H1 (cell line): ENCODE data around the gene PVALB. TPM values are rescaled to one million over a fixed set of nuclear protein-coding genes. Genes with fewer than 3 reads are reported as not detected.

Experiments used
- CTCF ChIA-PET: fragments of 300-600 bp; sonication (Branson Sonifier 250); formaldehyde crosslinking; loops from one replicate; lab custom pipeline; 2021; ENCODE audit not compliant: partially characterized antibody; lab: Charles Lee
- POLR2A ChIA-PET: fragments of 300-600 bp; sonication (Branson Sonifier 250); formaldehyde crosslinking; loops from one replicate; lab custom pipeline; 2021; ENCODE audit warnings: inconsistent platforms; ENCODE audit not compliant: partially characterized antibody; lab: Charles Lee
- DNase-seq, 2 experiments: peaks; one replicate each; pipeline versions ENCODE4 v3.0.0 to v3.0.0-alpha.2; 2010 to 2022; ENCODE audit warnings: low spot score in 2 of 2, low read depth in 1 of 2, mixed read lengths in 1 of 2
- FAIRE-seq: peaks from 2 replicates; lab custom pipeline; 2011; peaks lifted over from hg19 to GRCh38; lab: Jason Lieb, UNC
- H2AFZ ChIP-seq: 2 replicates; pipeline ENCODE4 v1.8.1; 2012; ENCODE audit warnings: low read length, inconsistent platforms
- H2AK5ac ChIP-seq: 2 replicates; pipeline ENCODE4 v1.6.1; 2013; ENCODE audit warnings: low read depth, low read length
- H2BK120ac ChIP-seq: replicated peaks from 2 replicates; pipeline ENCODE3; 2013; ENCODE audit warnings: low read depth, low read length, inconsistent platforms
- H2BK12ac ChIP-seq: 2 replicates; pipeline ENCODE4 v1.6.1; 2013; ENCODE audit warnings: low read depth, low read length
- H2BK15ac ChIP-seq: 2 replicates; pipeline ENCODE4 v1.6.1; 2013; ENCODE audit warnings: low read length
- H2BK20ac ChIP-seq: 2 replicates; pipeline ENCODE4 v1.6.1; 2013; ENCODE audit warnings: low read length
- H2BK5ac ChIP-seq: 2 replicates; pipeline ENCODE4 v1.6.1; 2013; ENCODE audit warnings: low read depth, low read length
- H3K14ac ChIP-seq: 2 replicates; pipeline ENCODE4 v1.6.1; 2013; ENCODE audit warnings: inconsistent platforms; ENCODE audit not compliant: insufficient read length
- H3K18ac ChIP-seq: 2 replicates; pipeline ENCODE4 v1.6.1; 2013; ENCODE audit warnings: low read length; ENCODE audit errors: extremely low read depth
- H3K23ac ChIP-seq: 2 replicates; pipeline ENCODE4 v1.6.1; 2013; ENCODE audit warnings: inconsistent platforms; ENCODE audit not compliant: insufficient read length
- H3K23me2 ChIP-seq: 2 replicates; pipeline ENCODE4 v1.6.1; 2013; ENCODE audit warnings: low read depth, low read length
- H3K27ac ChIP-seq: 2 replicates; pipeline ENCODE4 v1.6.1; 2011; ENCODE audit warnings: low read depth, low read length, inconsistent platforms
- H3K27me3 ChIP-seq, 4 experiments: replicated peaks in 1 of 4; 1 replicate in 1 of 4; 2 replicates in 3 of 4; pipeline versions ENCODE4 v1.6.1 to v1.8.1; 2011 to 2013; ENCODE audit warnings: low read length in 3 of 4, mild to moderate bottlenecking in 3 of 4, inconsistent platforms in 2 of 4, mixed read lengths in 2 of 4, moderate library complexity in 1 of 4; ENCODE audit not compliant: control insufficient read depth in 3 of 4, insufficient read depth in 3 of 4; ENCODE audit errors: extremely low read depth in 1 of 4
- H3K36me3 ChIP-seq, 4 experiments: 2 replicates each; pipeline versions ENCODE4 v1.6.1 to v1.8.1; 2011 to 2013; ENCODE audit warnings: mild to moderate bottlenecking in 4 of 4, low read length in 3 of 4, moderate library complexity in 2 of 4, control low read depth in 1 of 4, inconsistent platforms in 1 of 4; ENCODE audit not compliant: insufficient read depth in 4 of 4, control insufficient read depth in 2 of 4
- H3K4ac ChIP-seq: replicated peaks from 2 replicates; pipeline ENCODE3; 2013; ENCODE audit warnings: low read length, low read depth, mixed read lengths, inconsistent platforms; ENCODE audit not compliant: insufficient read length
- H3K4me1 ChIP-seq, 4 experiments: replicated peaks in 1 of 4; 1 replicate in 1 of 4; 2 replicates in 3 of 4; pipeline versions ENCODE4 v1.6.1 to v1.8.1; 2011 to 2013; ENCODE audit warnings: low read length in 3 of 4, inconsistent platforms in 2 of 4, mixed read lengths in 1 of 4; ENCODE audit not compliant: insufficient read depth in 4 of 4, control insufficient read depth in 3 of 4
- H3K4me2 ChIP-seq, 2 experiments: 2 replicates each; pipeline versions ENCODE4 v1.6.1 to v1.8.1; 2011 to 2013; ENCODE audit warnings: low read depth in 2 of 2, low read length in 2 of 2, control low read depth in 1 of 2, inconsistent platforms in 1 of 2, mild to moderate bottlenecking in 1 of 2; ENCODE audit not compliant: insufficient read depth in 1 of 2
- H3K4me3 ChIP-seq, 4 experiments: fragments of 200-600, 300-600 bp in 1 of 4; sonication (generic), shearing (Covaris generic), sonication (Bioruptor Twin) in 1 of 4; 2 replicates each; pipeline versions ENCODE4 v1.5.1 to v1.8.1; 2011 to 2016; ENCODE audit warnings: low read length in 4 of 4, low read depth in 3 of 4, control low read depth in 2 of 4, inconsistent platforms in 2 of 4, mild to moderate bottlenecking in 2 of 4, mixed read lengths in 1 of 4, moderate library complexity in 1 of 4; ENCODE audit not compliant: insufficient read depth in 2 of 4; ENCODE audit errors: extremely low read depth in 1 of 4
- H3K56ac ChIP-seq: replicated peaks from 2 replicates; pipeline ENCODE3; 2013; ENCODE audit warnings: low read depth, mild to moderate bottlenecking, mixed read lengths, low read length, inconsistent platforms; ENCODE audit not compliant: insufficient read length
- H3K79me1 ChIP-seq: 2 replicates; pipeline ENCODE4 v1.6.1; 2013; ENCODE audit warnings: low read depth, low read length, control low read depth
- H3K79me2 ChIP-seq, 2 experiments: 2 replicates each; pipeline versions ENCODE4 v1.6.1 to v1.8.1; 2012 to 2013; ENCODE audit warnings: low read length in 2 of 2, mild to moderate bottlenecking in 2 of 2, inconsistent platforms in 1 of 2; ENCODE audit not compliant: insufficient read depth in 2 of 2, control insufficient read depth in 1 of 2
- H3K9ac ChIP-seq, 4 experiments: replicated peaks in 1 of 4; 1 replicate in 1 of 4; 2 replicates in 3 of 4; pipeline versions ENCODE4 v1.6.1 to v1.8.1; 2011 to 2013; ENCODE audit warnings: low read depth in 3 of 4, low read length in 3 of 4, control low read depth in 2 of 4, mild to moderate bottlenecking in 2 of 4, moderate library complexity in 2 of 4, inconsistent platforms in 1 of 4; ENCODE audit errors: extremely low read depth in 1 of 4
- H3K9me3 ChIP-seq, 2 experiments: 2 replicates each; pipeline versions ENCODE4 v1.6.1 to v1.8.1; 2012 to 2013; ENCODE audit warnings: mild to moderate bottlenecking in 2 of 2, moderate library complexity in 2 of 2, control low read depth in 1 of 2, inconsistent platforms in 1 of 2, low read depth in 1 of 2, low read length in 1 of 2, mixed read lengths in 1 of 2; ENCODE audit not compliant: insufficient read depth in 2 of 2
- H4K20me1 ChIP-seq, 2 experiments: replicated peaks in 1 of 2; 2 replicates each; pipeline versions ENCODE3 to v1.8.1; 2011 to 2013; ENCODE audit warnings: inconsistent platforms in 2 of 2, low read length in 2 of 2, mild to moderate bottlenecking in 1 of 2; ENCODE audit not compliant: insufficient read depth in 2 of 2, control insufficient read depth in 1 of 2
- H4K5ac ChIP-seq: 2 replicates; pipeline ENCODE4 v1.6.1; 2013; ENCODE audit warnings: low read length, low read depth, mixed read lengths, inconsistent platforms; ENCODE audit not compliant: insufficient read length
- H4K8ac ChIP-seq: 2 replicates; pipeline ENCODE4 v1.8.0; 2013; ENCODE audit warnings: mild to moderate bottlenecking, moderate library complexity, low read length, inconsistent platforms; ENCODE audit not compliant: insufficient read depth; ENCODE audit errors: extremely low read depth
- H4K91ac ChIP-seq: replicated peaks from 2 replicates; pipeline ENCODE3; 2013; ENCODE audit warnings: low read length, mixed read lengths, inconsistent platforms; ENCODE audit not compliant: insufficient read length
- CREB1 ChIP-seq: IDR thresholded peaks from 2 replicates; pipeline ENCODE4 v1.6.1; 2012; ENCODE audit warnings: inconsistent platforms
- CTBP2 ChIP-seq: IDR thresholded peaks from 2 replicates; pipeline ENCODE4 v1.7.0; 2011; ENCODE audit warnings: borderline replicate concordance, mild to moderate bottlenecking, moderate library complexity, mixed read lengths, low read length; ENCODE audit not compliant: insufficient read depth, insufficient read length
- GABPA ChIP-seq: IDR thresholded peaks from 2 replicates; pipeline ENCODE4 v1.6.1; 2011; ENCODE audit warnings: mild to moderate bottlenecking, low read length, moderate library complexity, borderline replicate concordance; ENCODE audit not compliant: insufficient read depth
- JUND ChIP-seq: IDR thresholded peaks from 2 replicates; pipeline ENCODE4 v1.6.1; 2011; ENCODE audit warnings: mild to moderate bottlenecking, improper control_type of control experiment, low read length
- MAFK ChIP-seq: IDR thresholded peaks from 2 replicates; pipeline ENCODE4 v1.6.1; 2012; ENCODE audit warnings: low read depth, mild to moderate bottlenecking, improper control_type of control experiment, low read length
- POU5F1 ChIP-seq: IDR thresholded peaks from 2 replicates; pipeline ENCODE4 v1.6.1; 2011; ENCODE audit warnings: low read depth, mild to moderate bottlenecking, low read length, moderate library complexity
- SP1 ChIP-seq: IDR thresholded peaks from 2 replicates; pipeline ENCODE4 v1.6.1; 2011; ENCODE audit warnings: low read depth, low read length
- TBP ChIP-seq: IDR thresholded peaks from 2 replicates; pipeline ENCODE4 v1.6.1; 2011; ENCODE audit warnings: low read depth, low read length, improper control_type of control experiment
- TCF12 ChIP-seq: IDR thresholded peaks from 2 replicates; pipeline ENCODE4 v1.6.1; 2011; ENCODE audit warnings: low read depth, mild to moderate bottlenecking, low read length
- WGBS, 2 experiments: shearing (Covaris generic) in 1 of 2; methylation state at CpG; one replicate each; pipeline versions ENCODE4 v1.1.6 to v1.1.7; 2013 to 2015; ENCODE audit warnings: low lambda C conversion rate in 2 of 2, mixed read lengths in 2 of 2, inconsistent platforms in 1 of 2, low coverage in 1 of 2, missing lambda C conversion rate in 1 of 2; ENCODE audit not compliant: insufficient replicate concordance in 2 of 2, insufficient coverage in 1 of 2, insufficient read length in 1 of 2; ENCODE audit errors: extremely low coverage in 1 of 2, missing lambda C conversion rate in 1 of 2; 5-methylcytosine and 5-hydroxymethylcytosine counted together
- polyA plus RNA-seq, 7 experiments: library from polyadenylated mRNA; depleted of rRNA in 3 of 7; stranded (reverse) in 5 of 7; unstranded in 2 of 7; fragments of >200 nt in 5 of 7; fragments of 200-250 nt in 2 of 7; gene quantifications; 1 replicate in 5 of 7; 2 replicates in 1 of 7; 4 replicates in 1 of 7; pipeline versions ENCODE4 v1.2.1 to v1.2.3, GENCODE V29; 2011 to 2013; ENCODE audit warnings: missing spikeins in 2 of 7, mixed read lengths in 2 of 7
- total RNA-seq: library from RNA; stranded (reverse); fragmentation: NEBNext Ultra II Directional; extraction: Animal tissue kit (Norgen Biotek cat#: 25700); gene quantifications from 2 replicates; pipeline ENCODE4 v1.2.1, GENCODE V29; 2021
- TF ChIP-seq, protein P1 (sequence below), 3 experiments: IDR thresholded peaks; 1 replicate in 2 of 3; 2 replicates in 1 of 3; pipeline versions ENCODE4 v1.5.1 to v1.6.1; 2011; ENCODE audit warnings: low read length in 3 of 3, mild to moderate bottlenecking in 3 of 3, inconsistent platforms in 2 of 3, low read depth in 1 of 3, moderate library complexity in 1 of 3; ENCODE audit not compliant: insufficient read depth in 1 of 3; ENCODE audit errors: control extremely low read depth in 1 of 3

Gene PVALB
- total and polyA plus RNA-seq, 2 of the 8 experiments (the other 6 are each of a cell fraction or from before 2014, with no cell fraction given) = 1.7 to 5.4 TPM

DNA sequence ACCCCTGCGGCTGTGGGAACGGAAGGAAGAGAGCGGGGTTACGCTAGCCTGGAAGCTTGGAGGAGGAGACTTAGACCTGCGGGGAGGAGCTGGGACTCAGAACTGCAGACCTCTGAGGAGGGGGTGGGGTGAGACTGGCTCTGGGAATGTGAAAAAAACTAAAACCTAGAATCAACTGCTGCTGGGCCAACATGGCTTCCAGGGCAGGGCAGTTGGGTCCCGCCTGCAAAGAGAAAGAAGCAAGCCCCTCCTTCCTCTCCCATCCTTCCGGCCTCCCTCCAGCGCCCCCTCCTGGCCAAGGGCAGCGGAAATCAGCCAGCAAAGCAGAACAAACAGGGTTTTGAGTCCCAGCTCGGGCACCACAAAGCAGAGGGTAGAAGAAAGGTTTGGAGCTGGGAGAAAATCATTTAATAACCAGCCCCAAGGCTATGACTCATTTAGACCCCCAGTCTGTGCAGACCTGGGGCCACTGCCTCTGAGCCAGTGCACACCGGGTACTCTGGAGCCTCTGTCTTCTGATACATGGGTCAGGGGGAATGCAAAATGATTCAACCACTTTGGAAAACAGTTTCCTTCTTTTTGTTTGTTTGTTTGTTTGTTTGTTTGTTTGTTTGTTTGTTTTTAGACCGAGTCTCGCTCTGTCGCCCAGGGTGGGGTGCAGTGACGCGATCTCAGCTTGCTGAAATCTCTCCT, 36.7 kb upstream of the PVALB start:
- Histone ChIP-seq H4K20me1 (peaks cover 0 to 2% of the 10 kb centered on the region in 2 experiments), H3K27me3 (peaks cover 1 to 16% (median 10%) of the 10 kb centered on the region in 4 experiments), H4K5ac (no peak overlapping the region), H2BK20ac (no peak overlapping the region), H2AK5ac (no peak overlapping the region), H3K9ac (no peak overlapping the region), H2BK15ac (no peak overlapping the region), H3K27ac (no peak overlapping the region), H4K8ac (peak overlapping the region; percentile 7; the same call in 1 of the 2 replicates), H3K79me1 (no peaks in the 10 kb centered on the region), H3K4me3 (no peak overlapping the region), H2BK120ac (no peak overlapping the region), H3K36me3 (no peaks in the 10 kb centered on the region), H3K18ac (no peak overlapping the region; the same call in 1 of the 2 replicates), H3K4me2 (no peak overlapping the region), H3K14ac (no peak overlapping the region), H3K56ac (no peak overlapping the region), H3K79me2 (no peaks in the 10 kb centered on the region), H3K9me3 (peaks cover 0 to 2% of the 10 kb centered on the region in 2 experiments; a peak in 1 of 4 replicates), H3K4me1 (peaks cover 0 to 3% (median under 1%) of the 10 kb centered on the region in 4 experiments; a peak in 2 of 7 replicates), H2AFZ (peak overlapping the region; percentile 86; the same call in 1 of the 2 replicates), H3K23ac (no peak overlapping the region), H3K4ac (no peak overlapping the region), H2BK12ac (no peak overlapping the region), H2BK5ac (peak overlapping the region; percentile 44; the same call in 1 of the 2 replicates), H3K23me2 (no peaks in the 10 kb centered on the region), H4K91ac (no peak overlapping the region)
- FAIRE-seq = peak; percentile 62
- DNase-seq = peak; percentile 69 to 96
- ChIA-PET POLR2A (interaction anchor here (0.7 kb wide), 1 partner anchor 170 kb away, joined by 3 read pairs; no protein-coding TSS in a partner anchor), CTCF (interaction anchor here (0.6 to 5.4 kb wide), 29 partner anchors 10 to 308 kb away, joined by 3 to 62 read pairs (median 4); a partner anchor contains a TSS)
- WGBS, 2 experiments = 73% methylated on average over 14 of the region's 16 CpGs; no CpG with 5 or more reads in 1 of the 2 experiments
- TF ChIP-seq TCF12 (no peak), CREB1 (no peak), SP1 (0 out of 2 replicates have a peak, but pooled peaks have one; percentile 27), TBP (no peak), CTBP2 (no peak), MAFK (no peak), GABPA (peak; percentile 52; the same call in 1 of the 2 replicates), JUND (0 out of 2 replicates have a peak, but pooled peaks have one; percentile 48), POU5F1 (no peak)
- TF ChIP-seq, protein P1, sequence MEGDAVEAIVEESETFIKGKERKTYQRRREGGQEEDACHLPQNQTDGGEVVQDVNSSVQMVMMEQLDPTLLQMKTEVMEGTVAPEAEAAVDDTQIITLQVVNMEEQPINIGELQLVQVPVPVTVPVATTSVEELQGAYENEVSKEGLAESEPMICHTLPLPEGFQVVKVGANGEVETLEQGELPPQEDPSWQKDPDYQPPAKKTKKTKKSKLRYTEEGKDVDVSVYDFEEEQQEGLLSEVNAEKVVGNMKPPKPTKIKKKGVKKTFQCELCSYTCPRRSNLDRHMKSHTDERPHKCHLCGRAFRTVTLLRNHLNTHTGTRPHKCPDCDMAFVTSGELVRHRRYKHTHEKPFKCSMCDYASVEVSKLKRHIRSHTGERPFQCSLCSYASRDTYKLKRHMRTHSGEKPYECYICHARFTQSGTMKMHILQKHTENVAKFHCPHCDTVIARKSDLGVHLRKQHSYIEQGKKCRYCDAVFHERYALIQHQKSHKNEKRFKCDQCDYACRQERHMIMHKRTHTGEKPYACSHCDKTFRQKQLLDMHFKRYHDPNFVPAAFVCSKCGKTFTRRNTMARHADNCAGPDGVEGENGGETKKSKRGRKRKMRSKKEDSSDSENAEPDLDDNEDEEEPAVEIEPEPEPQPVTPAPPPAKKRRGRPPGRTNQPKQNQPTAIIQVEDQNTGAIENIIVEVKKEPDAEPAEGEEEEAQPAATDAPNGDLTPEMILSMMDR (IDR thresholded peaks at IDR 0.05; ENCODE audit: control extremely low read depth in 1 of 3, insufficient read depth in 1 of 3, low read depth in 1 of 3, low read length in 3 of 3) = peak; percentile 79 to 95 (median 92)
